Measurements from ENCODE around the gene PDIA4. TPM values are rescaled to one million over a fixed set of nuclear protein-coding genes. Genes with fewer than 3 reads are reported as not detected.

Gene PDIA4, protein sequence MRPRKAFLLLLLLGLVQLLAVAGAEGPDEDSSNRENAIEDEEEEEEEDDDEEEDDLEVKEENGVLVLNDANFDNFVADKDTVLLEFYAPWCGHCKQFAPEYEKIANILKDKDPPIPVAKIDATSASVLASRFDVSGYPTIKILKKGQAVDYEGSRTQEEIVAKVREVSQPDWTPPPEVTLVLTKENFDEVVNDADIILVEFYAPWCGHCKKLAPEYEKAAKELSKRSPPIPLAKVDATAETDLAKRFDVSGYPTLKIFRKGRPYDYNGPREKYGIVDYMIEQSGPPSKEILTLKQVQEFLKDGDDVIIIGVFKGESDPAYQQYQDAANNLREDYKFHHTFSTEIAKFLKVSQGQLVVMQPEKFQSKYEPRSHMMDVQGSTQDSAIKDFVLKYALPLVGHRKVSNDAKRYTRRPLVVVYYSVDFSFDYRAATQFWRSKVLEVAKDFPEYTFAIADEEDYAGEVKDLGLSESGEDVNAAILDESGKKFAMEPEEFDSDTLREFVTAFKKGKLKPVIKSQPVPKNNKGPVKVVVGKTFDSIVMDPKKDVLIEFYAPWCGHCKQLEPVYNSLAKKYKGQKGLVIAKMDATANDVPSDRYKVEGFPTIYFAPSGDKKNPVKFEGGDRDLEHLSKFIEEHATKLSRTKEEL
- total RNA-seq: 129 TPM

DNA sequence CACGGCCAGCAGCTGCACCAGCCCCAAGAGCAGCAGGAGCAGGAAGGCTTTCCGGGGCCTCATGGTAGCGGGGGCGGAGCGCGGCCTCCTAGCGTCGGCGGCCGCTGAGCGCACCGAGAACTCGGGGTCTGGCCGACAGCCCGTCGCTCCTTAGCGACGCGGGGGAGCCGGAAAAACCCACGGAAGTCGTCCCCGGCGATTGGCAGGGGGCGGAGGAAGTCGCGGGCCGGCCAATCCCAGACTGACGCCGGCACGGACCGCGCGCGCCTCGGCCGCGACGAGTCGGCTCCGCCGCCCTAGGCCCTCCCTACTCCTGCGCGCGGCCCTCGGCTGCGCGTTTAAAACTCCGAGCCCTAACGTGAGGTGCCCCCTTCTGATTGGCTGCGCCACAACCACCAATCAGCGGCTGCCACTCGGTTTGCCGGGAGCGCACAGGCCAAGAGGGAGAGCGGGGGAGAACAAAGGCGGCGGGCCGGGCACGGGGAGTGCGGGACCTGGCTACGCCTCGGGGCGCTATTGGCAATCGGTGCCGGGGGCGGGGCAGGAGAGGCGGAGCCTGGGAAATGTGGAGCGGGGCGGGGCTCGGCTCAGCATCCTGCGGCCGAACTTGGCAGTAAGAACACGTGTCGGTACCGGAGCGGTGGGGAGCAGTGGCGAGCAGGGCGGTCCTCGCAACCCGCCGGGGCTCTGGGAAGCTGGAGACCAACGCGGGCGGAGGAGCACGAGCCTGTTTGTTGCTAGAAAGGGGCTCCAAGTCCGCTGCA is at the start of gene PDIA4:
TSS of gene PDIA4 (minus strand) at position 160 of the 764 bp plus-strand sequence. CDS start at position 63, 97 bp downstream.
- peaks cover 0 to 8% of the 10 kb centered on the region in 2 donors for H3K4me1 ChIP-seq
- DNase-seq (ENCODE audit: low spot score in 2 of 2): peak; percentile 98 to 100
- TF ChIP-seq, protein P1, sequence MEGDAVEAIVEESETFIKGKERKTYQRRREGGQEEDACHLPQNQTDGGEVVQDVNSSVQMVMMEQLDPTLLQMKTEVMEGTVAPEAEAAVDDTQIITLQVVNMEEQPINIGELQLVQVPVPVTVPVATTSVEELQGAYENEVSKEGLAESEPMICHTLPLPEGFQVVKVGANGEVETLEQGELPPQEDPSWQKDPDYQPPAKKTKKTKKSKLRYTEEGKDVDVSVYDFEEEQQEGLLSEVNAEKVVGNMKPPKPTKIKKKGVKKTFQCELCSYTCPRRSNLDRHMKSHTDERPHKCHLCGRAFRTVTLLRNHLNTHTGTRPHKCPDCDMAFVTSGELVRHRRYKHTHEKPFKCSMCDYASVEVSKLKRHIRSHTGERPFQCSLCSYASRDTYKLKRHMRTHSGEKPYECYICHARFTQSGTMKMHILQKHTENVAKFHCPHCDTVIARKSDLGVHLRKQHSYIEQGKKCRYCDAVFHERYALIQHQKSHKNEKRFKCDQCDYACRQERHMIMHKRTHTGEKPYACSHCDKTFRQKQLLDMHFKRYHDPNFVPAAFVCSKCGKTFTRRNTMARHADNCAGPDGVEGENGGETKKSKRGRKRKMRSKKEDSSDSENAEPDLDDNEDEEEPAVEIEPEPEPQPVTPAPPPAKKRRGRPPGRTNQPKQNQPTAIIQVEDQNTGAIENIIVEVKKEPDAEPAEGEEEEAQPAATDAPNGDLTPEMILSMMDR (IDR thresholded peaks at IDR 0.05): peak in 2 of 3 experiments; percentile 13 to 23
- peaks cover 0 to 3% of the 10 kb centered on the region in 2 donors for H3K36me3 ChIP-seq
- intact Hi-C loops (cut with DNase I): loop anchor here (1.0 to 5.0 kb wide), 12 partner anchors 24 to 809 kb away; partner anchors contain the start of genes EZH2, ZNF282, ZNF398 and ZNF425
- peak within 1 kb of the TSS; percentile 67 to 100 for H3K4me3 ChIP-seq
- H3K9me3 ChIP-seq: no peaks in the 10 kb centered on the region
- H3K27me3 ChIP-seq: no peaks in the 10 kb centered on the region
- peak within 1 kb of the TSS; percentile 83 to 95 for H3K27ac ChIP-seq

DNA sequence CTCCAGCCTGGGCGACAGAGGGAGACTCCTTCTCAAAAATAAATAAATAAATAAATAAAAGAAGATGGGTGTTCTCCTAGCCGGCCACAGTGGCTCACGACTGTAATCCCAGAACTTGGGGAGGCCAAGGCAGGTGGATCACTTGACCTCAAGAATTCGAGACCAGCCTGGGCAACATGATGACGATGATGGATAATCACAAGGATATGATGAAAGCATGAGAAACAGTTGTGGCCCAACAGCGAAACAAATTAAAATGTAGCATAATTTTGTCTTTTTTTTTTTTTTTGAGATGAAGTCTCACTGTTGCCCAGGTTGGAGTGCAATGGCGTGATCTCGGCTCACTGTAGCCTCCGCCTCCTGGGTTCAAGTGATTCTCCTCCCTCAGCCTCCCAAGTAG is 49.3 kb upstream of the PDIA4 start:
- peaks cover 7 to 8% of the 10 kb centered on the region in 2 donors for H3K36me3 ChIP-seq
- DNase-seq (ENCODE audit: low spot score in 2 of 2): no peak
- H3K4me3 ChIP-seq: no peak overlapping the region
- intact Hi-C loops (cut with DNase I): no loop called here
- H3K4me1 ChIP-seq: no peaks in the 10 kb centered on the region
- no peaks in the 10 kb centered on the region for H3K27me3 ChIP-seq
- TF ChIP-seq, protein P1 (IDR thresholded peaks at IDR 0.05): no peak
- no peaks in the 10 kb centered on the region for H3K9me3 ChIP-seq
- H3K27ac ChIP-seq: no peak overlapping the region

DNA sequence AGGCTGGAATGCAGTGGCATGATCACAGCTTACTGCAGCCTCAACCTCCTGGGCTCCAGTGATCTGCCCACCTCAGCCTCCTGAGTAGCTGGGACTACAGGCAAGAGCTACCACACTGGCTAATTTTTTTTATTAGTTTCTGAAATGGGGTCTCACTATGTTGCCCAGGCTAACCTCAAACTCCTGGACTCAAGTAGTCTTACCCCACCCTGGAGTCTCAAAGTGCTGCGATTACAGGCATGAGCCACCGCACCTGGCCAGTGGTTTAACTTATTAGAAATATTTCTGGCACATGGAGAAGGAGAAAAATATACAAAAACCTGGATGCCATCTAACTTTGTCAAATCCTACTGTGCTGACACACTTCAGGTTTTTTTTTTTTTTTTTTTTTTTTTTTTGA is 47.0 kb upstream of the PDIA4 start:
- Histone ChIP-seq H3K4me1 (no peaks in the 10 kb centered on the region), H3K27ac (no peak overlapping the region), H3K36me3 (peaks cover 28 to 30% of the 10 kb centered on the region in 2 donors), H3K9me3 (no peaks in the 10 kb centered on the region), H3K27me3 (no peaks in the 10 kb centered on the region), H3K4me3 (no peak overlapping the region)
- intact Hi-C loops (cut with DNase I): no loop called here
- no peak for DNase-seq (ENCODE audit: low spot score in 2 of 2)
- TF ChIP-seq, protein P1 (IDR thresholded peaks at IDR 0.05): no peak

DNA sequence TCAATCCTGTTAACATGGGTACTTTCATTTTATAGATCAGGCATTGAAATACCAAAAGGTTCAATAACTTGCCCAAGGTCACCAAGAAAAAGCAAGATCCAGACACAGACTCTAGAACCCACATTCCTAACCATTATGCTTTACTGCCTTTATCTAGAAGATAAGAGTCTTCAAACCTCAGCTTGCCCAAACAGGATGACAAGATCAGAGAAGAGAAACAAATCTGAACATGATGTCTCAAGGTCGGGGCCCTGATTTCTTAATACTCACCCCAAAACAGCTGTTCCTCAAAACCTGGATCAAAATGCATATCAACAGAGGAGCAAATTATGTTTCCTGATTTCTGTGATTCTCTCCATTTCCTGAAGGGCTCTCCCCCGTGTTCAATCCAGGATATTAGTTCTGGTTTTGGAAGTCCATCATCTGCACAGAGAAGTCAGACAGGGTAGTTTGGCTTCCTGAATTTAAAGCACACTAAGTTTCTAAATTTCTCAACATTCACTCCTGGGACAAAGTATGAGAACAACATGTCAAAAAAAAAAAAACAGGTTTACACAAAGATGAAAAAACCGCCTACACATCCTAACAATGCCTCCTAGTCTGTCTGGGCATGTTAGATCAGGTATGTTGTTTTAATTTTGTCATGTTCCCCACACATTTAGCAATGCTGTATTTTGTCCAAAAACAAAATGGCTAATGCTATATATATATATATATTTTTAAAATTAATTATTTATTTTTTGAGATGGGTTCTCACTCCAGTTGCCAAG is 46.0 kb upstream of the PDIA4 start:
- no peak overlapping the region for H3K27ac ChIP-seq
- no peaks in the 10 kb centered on the region for H3K4me1 ChIP-seq
- TF ChIP-seq, protein P1 (IDR thresholded peaks at IDR 0.05): no peak
- peaks cover 28 to 30% of the 10 kb centered on the region in 2 donors for H3K36me3 ChIP-seq
- DNase-seq (ENCODE audit: low spot score in 2 of 2): no peak
- no peaks in the 10 kb centered on the region for H3K27me3 ChIP-seq
- intact Hi-C loops (cut with DNase I): no loop called here
- no peak overlapping the region for H3K4me3 ChIP-seq
- H3K9me3 ChIP-seq: no peaks in the 10 kb centered on the region

DNA sequence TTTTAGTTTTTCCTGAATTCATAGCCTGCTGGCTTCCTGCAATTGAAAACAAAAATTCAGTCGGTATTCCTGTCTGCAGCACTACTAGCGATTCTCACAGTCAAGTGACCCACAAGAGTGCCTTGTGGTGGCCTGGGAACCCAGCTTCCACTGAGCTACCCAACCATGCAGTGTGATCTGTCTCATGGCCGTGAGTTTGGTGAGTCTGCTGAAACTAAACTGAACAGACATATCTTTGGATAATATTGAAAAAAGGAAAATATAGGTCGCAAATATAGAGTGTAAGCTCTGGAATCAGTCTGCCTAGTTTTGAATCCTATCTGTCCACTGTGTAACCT is 44.1 kb upstream of the PDIA4 start:
- DNase-seq (ENCODE audit: low spot score in 2 of 2): no peak
- intact Hi-C loops (cut with DNase I): no loop called here
- no peaks in the 10 kb centered on the region for H3K9me3 ChIP-seq
- H3K27me3 ChIP-seq: no peaks in the 10 kb centered on the region
- H3K4me3 ChIP-seq: no peak overlapping the region
- peaks cover 28 to 30% of the 10 kb centered on the region in 2 donors for H3K36me3 ChIP-seq
- no peaks in the 10 kb centered on the region for H3K4me1 ChIP-seq
- TF ChIP-seq, protein P1 (IDR thresholded peaks at IDR 0.05): no peak
- H3K27ac ChIP-seq: no peak overlapping the region
